ENCODE results near the gene UNC13A.

Gene UNC13A

GRCh38 chr19:17687857-17688784 lies at the start of gene UNC13A:
TSS of gene UNC13A (minus strand) at chr19:17688354. CDS start at chr19:17688199, 155 bp downstream.
- DNase-seq: peak in 1 of 2 donors; percentile 28

DNA sequence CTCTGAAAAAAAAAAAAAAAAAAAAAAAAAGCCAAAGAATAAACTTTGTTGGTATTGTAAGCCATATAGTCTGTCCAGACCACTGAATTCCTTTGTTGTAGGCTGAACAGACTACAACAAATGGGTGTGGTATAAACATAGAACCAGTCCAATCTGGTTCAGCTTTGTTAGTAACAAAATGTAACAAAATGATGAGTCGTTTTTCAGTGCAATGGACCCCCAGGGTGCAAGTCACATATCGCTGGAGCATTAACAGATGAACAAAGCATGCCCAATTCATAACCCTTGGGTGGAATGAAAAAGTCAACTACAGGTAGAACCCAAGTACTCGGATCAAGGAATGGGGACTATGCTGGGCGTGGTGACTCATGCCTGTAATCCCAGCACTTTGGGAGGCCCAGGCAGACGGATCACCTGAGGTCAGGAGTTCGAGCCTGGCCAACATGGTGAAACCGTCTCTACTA lies 49.6 kb upstream of the UNC13A start:
- DNase-seq: no peak

GRCh38 chr19:17735410-17735809 lies 47.3 kb upstream of the UNC13A start:
- no peak for DNase-seq

GRCh38 chr19:17734146-17734545 lies 46.0 kb upstream of the UNC13A start:
- DNase-seq: no peak

GRCh38 chr19:17733127-17733526 lies 45.0 kb upstream of the UNC13A start:
- no peak for DNase-seq

DNA sequence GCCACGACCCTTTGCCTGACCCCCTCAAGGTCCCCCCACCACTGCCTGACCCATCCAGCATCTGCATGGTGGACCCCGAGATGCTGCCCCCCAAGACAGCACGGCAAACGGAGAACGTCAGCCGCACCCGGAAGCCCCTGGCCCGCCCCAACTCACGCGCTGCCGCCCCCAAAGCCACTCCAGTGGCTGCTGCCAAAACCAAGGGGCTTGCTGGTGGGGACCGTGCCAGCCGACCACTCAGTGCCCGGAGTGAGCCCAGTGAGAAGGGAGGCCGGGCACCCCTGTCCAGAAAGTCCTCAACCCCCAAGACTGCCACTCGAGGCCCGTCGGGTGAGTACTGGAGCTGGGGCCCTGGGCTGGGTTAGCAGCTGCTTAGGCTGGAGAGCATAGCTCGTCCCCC lies 39.7 kb upstream of the UNC13A start:
- no peak for DNase-seq

- DNase-seq: no peak
These were observed 39.0 kb upstream of the UNC13A start for GRCh38 chr19:17726964-17727773.

DNA sequence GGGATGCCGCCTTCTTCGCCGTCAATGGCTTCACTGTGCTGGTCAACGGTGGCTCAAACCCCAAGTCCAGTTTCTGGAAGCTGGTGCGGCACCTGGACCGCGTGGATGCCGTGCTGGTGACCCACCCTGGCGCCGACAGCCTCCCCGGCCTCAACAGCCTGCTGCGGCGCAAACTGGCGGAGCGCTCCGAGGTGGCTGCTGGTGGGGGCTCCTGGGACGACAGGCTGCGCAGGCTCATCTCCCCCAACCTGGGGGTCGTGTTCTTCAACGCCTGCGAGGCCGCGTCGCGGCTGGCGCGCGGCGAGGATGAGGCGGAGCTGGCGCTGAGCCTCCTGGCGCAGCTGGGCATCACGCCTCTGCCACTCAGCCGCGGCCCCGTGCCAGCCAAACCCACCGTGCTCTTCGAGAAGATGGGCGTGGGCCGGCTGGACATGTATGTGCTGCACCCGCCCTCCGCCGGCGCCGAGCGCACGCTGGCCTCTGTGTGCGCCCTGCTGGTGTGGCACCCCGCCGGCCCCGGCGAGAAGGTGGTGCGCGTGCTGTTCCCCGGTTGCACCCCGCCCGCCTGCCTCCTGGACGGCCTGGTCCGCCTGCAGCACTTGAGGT lies 38.1 kb upstream of the UNC13A start:
- no peak for DNase-seq

GRCh38 chr19:17725422-17726078 lies 37.4 kb upstream of the UNC13A start:
- no peak for DNase-seq

DNA sequence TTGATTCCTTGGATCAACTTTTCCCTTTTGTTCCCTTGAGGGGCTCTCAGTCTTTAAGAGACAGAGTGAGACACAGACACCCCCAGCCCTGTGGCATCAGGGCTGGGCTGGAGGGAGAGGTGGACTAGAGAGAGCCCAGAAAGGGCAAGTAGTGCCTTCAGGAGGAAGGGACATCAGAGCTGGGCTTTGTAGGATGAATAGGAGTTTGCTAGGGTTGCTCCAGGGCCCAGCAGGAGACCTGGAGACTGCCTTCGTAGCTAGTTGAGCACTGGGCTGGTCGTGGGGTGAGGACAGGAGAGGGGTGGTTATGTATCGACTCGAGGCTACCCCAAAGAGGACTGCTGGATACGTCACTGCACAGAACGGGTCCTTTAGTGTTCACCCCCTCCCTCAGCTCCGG lies 36.5 kb upstream of the UNC13A start:
- no peak for DNase-seq

DNA sequence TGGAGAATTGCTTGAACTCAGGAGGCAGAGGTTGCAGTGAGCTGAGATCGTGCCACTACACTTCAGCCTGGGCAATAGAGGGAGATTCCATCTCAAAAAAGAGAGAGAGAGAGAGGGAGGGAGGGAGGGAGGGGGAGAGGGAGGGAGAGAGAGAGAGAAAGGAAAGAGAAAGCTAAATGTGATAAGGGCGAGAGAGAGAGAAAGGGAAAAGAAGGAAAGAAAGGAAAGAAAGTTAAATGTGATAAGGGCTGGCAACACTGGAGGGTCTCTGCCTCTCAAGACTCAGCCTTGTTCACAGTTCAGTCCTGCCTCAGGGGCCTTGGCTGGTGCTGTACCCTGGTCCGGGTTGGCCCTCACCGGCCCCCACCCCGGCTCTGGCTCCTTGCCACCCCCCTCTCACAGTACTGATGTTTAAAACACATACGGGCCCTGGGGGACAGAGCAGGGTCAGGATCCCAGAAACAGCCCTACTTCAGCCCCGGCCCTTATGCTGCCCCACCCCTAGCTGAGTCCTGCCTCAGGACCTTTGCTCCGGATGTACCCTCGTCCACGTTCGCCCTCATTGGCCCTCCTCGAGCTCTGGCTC lies 34.6 kb upstream of the UNC13A start:
- DNase-seq: no peak

DNA sequence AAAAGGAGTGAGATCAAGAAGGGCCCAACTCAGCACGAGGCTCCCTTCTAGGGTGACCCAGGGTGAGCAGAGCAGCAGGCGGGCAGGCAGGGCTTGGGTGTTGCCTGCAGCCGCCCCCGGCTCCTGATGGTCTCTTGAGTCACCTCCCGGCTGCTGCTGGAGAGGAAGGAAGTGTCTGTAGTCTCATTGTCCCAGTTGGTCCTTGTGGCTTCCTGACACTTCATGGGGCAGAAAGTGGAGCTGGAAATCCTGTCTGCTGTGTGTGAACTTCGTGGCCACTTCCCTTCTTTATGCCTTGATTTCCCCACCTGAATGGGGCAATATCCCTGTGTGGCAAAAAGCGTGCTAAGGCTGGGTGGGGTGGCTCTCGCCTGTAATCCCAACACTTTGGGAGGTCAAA lies 33.7 kb upstream of the UNC13A start:
- DNase-seq: peak; percentile 89 to 93

- peak; percentile 20 to 47 for DNase-seq
These were observed 33.0 kb upstream of the UNC13A start for GRCh38 chr19:17721111-17721628.

- no peak for DNase-seq
These were observed 32.3 kb upstream of the UNC13A start for GRCh38 chr19:17720440-17720839.

DNA sequence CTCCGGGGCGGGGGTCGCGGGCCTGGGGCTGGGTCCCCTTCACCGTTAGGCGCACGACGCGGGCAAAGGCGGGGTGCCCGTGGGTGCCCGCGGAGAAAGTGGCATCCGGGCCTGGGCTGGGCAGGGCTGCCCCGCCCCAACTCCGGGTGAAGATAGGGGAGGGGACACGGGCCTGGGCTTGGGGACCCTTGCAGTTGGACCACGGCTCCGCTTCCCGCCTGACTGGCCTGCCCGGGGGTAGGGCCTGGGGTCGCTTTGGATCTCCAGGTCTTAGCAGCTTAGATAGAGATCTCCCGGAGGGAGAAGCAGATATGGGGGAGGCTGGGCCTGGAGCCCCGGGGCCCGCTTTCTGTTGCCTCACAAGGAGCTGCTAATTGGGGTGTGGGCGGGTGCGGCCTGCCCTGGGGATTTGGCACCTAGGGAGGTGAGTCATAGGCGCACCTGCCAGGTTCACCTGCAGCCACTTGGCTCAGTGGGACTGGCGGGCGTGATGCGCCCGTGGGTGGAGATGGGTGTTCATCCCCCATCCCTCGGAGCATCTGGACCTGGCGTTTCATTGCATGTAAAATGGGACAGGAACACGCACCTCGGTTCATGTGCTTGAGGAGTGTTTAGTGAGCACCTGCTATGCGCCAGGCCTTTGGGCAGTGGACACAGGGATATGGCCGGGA lies 31.7 kb upstream of the UNC13A start:
- DNase-seq: no peak

- DNase-seq: peak; percentile 24 to 54
These were observed 31.0 kb upstream of the UNC13A start, which contains the start of gene MAP1S for GRCh38 chr19:17718947-17719711. TSS of gene MAP1S (plus strand) at chr19:17719480. CDS start at chr19:17719503, 23 bp downstream.

GRCh38 chr19:17718550-17718946 lies 30.4 kb upstream of the UNC13A start:
- DNase-seq: peak; percentile 24 to 31

- no peak for DNase-seq
These were observed 28.3 kb upstream of the UNC13A start for GRCh38 chr19:17716309-17716929.

DNA sequence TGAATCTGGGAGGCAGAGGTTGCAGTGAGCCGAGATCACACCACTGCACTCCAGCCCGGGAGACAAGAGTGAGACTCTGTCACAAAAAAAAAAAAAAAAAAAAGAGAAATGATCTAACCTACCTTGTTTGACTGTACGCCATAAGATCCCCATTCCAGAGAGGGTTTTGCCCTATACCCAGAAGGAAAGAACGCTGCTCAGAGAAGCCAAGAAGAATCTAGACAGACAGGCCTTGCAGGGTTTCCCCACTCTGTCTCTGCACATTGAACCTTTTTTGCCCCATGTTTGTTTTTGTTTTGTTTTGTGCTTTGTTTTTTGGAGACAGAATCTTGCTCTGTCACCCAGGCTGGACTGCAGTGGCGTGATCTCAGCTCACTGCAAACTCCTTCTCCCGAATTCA lies 23.7 kb upstream of the UNC13A start:
- no peak for DNase-seq

GRCh38 chr19:17706750-17707181 lies 18.6 kb upstream of the UNC13A start:
- DNase-seq: no peak
